EL (cell line): ENCODE data around the gene CHD2.
"Not testable (repeated sequence)": the region's sequence is repeated elsewhere in the genome, so short reads cannot be mapped to it uniquely, and the experiment has no call there.

Experiments used
- DNase-seq: peaks from one replicate; pipeline ENCODE4 v3.0.0-alpha.2; 2016

CHD2 gene

GRCh38 chr15:93024293-93024692 is 124.2 kb downstream of the CHD2 start:
- no peak for DNase-seq

GRCh38 chr15:93024716-93025624 is 124.8 kb downstream of the CHD2 start:
- no peak for DNase-seq

GRCh38 chr15:93025625-93025982 is 125.5 kb downstream of the CHD2 start:
- DNase-seq = no peak

GRCh38 chr15:93026380-93026817 is 126.3 kb downstream of the CHD2 start:
- DNase-seq = no peak

GRCh38 chr15:93027413-93027812 is 127.3 kb downstream of the CHD2 start:
- DNase-seq = no peak

GRCh38 chr15:93028111-93028631 is 128.0 kb downstream of the CHD2 start:
- DNase-seq = no peak

- DNase-seq = peak; percentile 36
These were observed 128.6 kb downstream of the CHD2 start for GRCh38 chr15:93028632-93029213.

GRCh38 chr15:93029214-93029835 is 129.2 kb downstream of the CHD2 start:
- DNase-seq = peak; percentile 6

GRCh38 chr15:93029836-93030429 is 129.8 kb downstream of the CHD2 start:
- DNase-seq = peak; percentile 37

GRCh38 chr15:93030430-93031102 is 130.4 kb downstream of the CHD2 start:
- DNase-seq = peak; percentile 69

- DNase-seq = no peak
These were observed 131.0 kb downstream of the CHD2 start for GRCh38 chr15:93031103-93031464.

GRCh38 chr15:93031557-93032384 is 131.6 kb downstream of the CHD2 start:
- DNase-seq = not testable (repeated sequence)

GRCh38 chr15:93032515-93033206 is 132.5 kb downstream of the CHD2 start:
- not testable (repeated sequence) for DNase-seq

GRCh38 chr15:93033434-93034045 is 133.4 kb downstream of the CHD2 start:
- no peak for DNase-seq

- no peak for DNase-seq
These were observed 134.4 kb downstream of the CHD2 start for GRCh38 chr15:93034512-93034911.

- DNase-seq = no peak
These were observed 135.2 kb downstream of the CHD2 start for GRCh38 chr15:93035092-93035915.

GRCh38 chr15:93035953-93036810 is 136.1 kb downstream of the CHD2 start:
- no peak for DNase-seq

GRCh38 chr15:93036951-93037819 is 137.1 kb downstream of the CHD2 start:
- peak; percentile 8 for DNase-seq
